ENCODE data around the gene ARFGEF3. TPM values are rescaled to one million over a fixed set of nuclear protein-coding genes. Genes with fewer than 3 reads are reported as not detected.

Gene ARFGEF3
- total and polyA plus RNA-seq, 3 experiments from 2014 or later: 0.09 to 0.11 TPM; not detected in 1

GRCh38 chr6:138307816-138308730 is 146.3 kb downstream of the ARFGEF3 start:
- Mint-ChIP-seq H3K27ac (no peak overlapping the region), H3K4me3 (no peak overlapping the region), H3K27me3 (no peaks in the 10 kb centered on the region), H3K4me1 (no peaks in the 10 kb centered on the region), H3K9me3 (no peaks in the 10 kb centered on the region), H3K36me3 (no peaks in the 10 kb centered on the region)
- ChIA-PET CTCF (no interaction called here), POLR2A (no interaction called here)
- Histone ChIP-seq H3K27me3 (ENCODE audit: insufficient read depth, low read length, poor library complexity, severe bottlenecking) (no peaks in the 10 kb centered on the region), H3K36me3 (ENCODE audit: insufficient read depth, low read length) (no peaks in the 10 kb centered on the region), H3K4me1 (ENCODE audit: insufficient read depth, low read length) (no peaks in the 10 kb centered on the region), H3K9me3 (ENCODE audit: low read length) (no peaks in the 10 kb centered on the region), H3K27ac (ENCODE audit: low read depth, low read length) (no peak overlapping the region), H3K4me3 (ENCODE audit: low read length) (no peak overlapping the region)
- DNase-seq: no peak

GRCh38 chr6:138308731-138309110 is 147.0 kb downstream of the ARFGEF3 start:
- CTCF ChIA-PET: no interaction called here
- no peak overlapping the region for H3K27ac Mint-ChIP-seq
- H3K4me3 ChIP-seq (ENCODE audit: low read length): no peak overlapping the region

GRCh38 chr6:138309695-138310094 is 148.0 kb downstream of the ARFGEF3 start:
- no peaks in the 10 kb centered on the region for H3K4me1 ChIP-seq (ENCODE audit: insufficient read depth, low read length)
- H3K9me3 Mint-ChIP-seq: no peaks in the 10 kb centered on the region
- ChIA-PET CTCF (no interaction called here), POLR2A (no interaction called here)
- peak overlapping the region in 1 of 8 donors; percentile 3 for H3K27ac Mint-ChIP-seq
- no peak overlapping the region for H3K27ac ChIP-seq (ENCODE audit: low read depth, low read length)
- peaks cover 0 to 3% of the 10 kb centered on the region in 2 donors for H3K27me3 Mint-ChIP-seq
- no peak for DNase-seq
- H3K4me1 Mint-ChIP-seq: no peaks in the 10 kb centered on the region
- H3K4me3 Mint-ChIP-seq: no peak overlapping the region
- H3K4me3 ChIP-seq (ENCODE audit: low read length): no peak overlapping the region
- H3K36me3 ChIP-seq (ENCODE audit: insufficient read depth, low read length): no peaks in the 10 kb centered on the region
- no peaks in the 10 kb centered on the region for H3K36me3 Mint-ChIP-seq
- no peaks in the 10 kb centered on the region for H3K9me3 ChIP-seq (ENCODE audit: low read length)
- H3K27me3 ChIP-seq (ENCODE audit: insufficient read depth, low read length, poor library complexity, severe bottlenecking): no peaks in the 10 kb centered on the region

More at GRCh38 chr6:138308731-138309110, 147.0 kb downstream of the ARFGEF3 start:
- DNase-seq: no peak
- Histone ChIP-seq H3K36me3 (ENCODE audit: insufficient read depth, low read length) (no peaks in the 10 kb centered on the region), H3K27me3 (ENCODE audit: insufficient read depth, low read length, poor library complexity, severe bottlenecking) (no peaks in the 10 kb centered on the region), H3K9me3 (ENCODE audit: low read length) (no peaks in the 10 kb centered on the region), H3K27ac (ENCODE audit: low read depth, low read length) (no peak overlapping the region), H3K4me1 (ENCODE audit: insufficient read depth, low read length) (no peaks in the 10 kb centered on the region)
- POLR2A ChIA-PET: no interaction called here
- H3K4me1 Mint-ChIP-seq: no peaks in the 10 kb centered on the region
- H3K27me3 Mint-ChIP-seq: no peaks in the 10 kb centered on the region
- no peak overlapping the region for H3K4me3 Mint-ChIP-seq
- H3K36me3 Mint-ChIP-seq: no peaks in the 10 kb centered on the region
- H3K9me3 Mint-ChIP-seq: no peaks in the 10 kb centered on the region

GRCh38 chr6:138310294-138310693 is 148.6 kb downstream of the ARFGEF3 start:
- ChIA-PET CTCF (no interaction called here), POLR2A (no interaction called here)
- no peak for DNase-seq
- H3K27me3 Mint-ChIP-seq: peaks cover 0 to 5% of the 10 kb centered on the region in 2 donors
- no peaks in the 10 kb centered on the region for H3K4me1 Mint-ChIP-seq
- Histone ChIP-seq H3K9me3 (ENCODE audit: low read length) (no peaks in the 10 kb centered on the region), H3K4me3 (ENCODE audit: low read length) (no peak overlapping the region), H3K36me3 (ENCODE audit: insufficient read depth, low read length) (no peaks in the 10 kb centered on the region), H3K4me1 (ENCODE audit: insufficient read depth, low read length) (no peaks in the 10 kb centered on the region), H3K27ac (ENCODE audit: low read depth, low read length) (no peak overlapping the region), H3K27me3 (ENCODE audit: insufficient read depth, low read length, poor library complexity, severe bottlenecking) (no peaks in the 10 kb centered on the region)
- no peak overlapping the region for H3K4me3 Mint-ChIP-seq
- no peaks in the 10 kb centered on the region for H3K9me3 Mint-ChIP-seq
- H3K36me3 Mint-ChIP-seq: no peaks in the 10 kb centered on the region
- H3K27ac Mint-ChIP-seq: no peak overlapping the region

- H3K4me1 ChIP-seq (ENCODE audit: insufficient read depth, low read length): no peaks in the 10 kb centered on the region
- Mint-ChIP-seq H3K27me3 (peaks cover 0 to 7% of the 10 kb centered on the region in 2 donors), H3K27ac (peak overlapping the region in 1 of 8 donors; percentile 14), H3K4me1 (no peaks in the 10 kb centered on the region), H3K36me3 (no peaks in the 10 kb centered on the region), H3K4me3 (no peak overlapping the region), H3K9me3 (no peaks in the 10 kb centered on the region)
- ChIA-PET POLR2A (no interaction called here), CTCF (no interaction called here)
- no peaks in the 10 kb centered on the region for H3K36me3 ChIP-seq (ENCODE audit: insufficient read depth, low read length)
- no peak overlapping the region for H3K4me3 ChIP-seq (ENCODE audit: low read length)
- no peak overlapping the region for H3K27ac ChIP-seq (ENCODE audit: low read depth, low read length)
- DNase-seq: no peak
- no peaks in the 10 kb centered on the region for H3K27me3 ChIP-seq (ENCODE audit: insufficient read depth, low read length, poor library complexity, severe bottlenecking)
- no peaks in the 10 kb centered on the region for H3K9me3 ChIP-seq (ENCODE audit: low read length)
Measured at GRCh38 chr6:138310821-138311220, 149.1 kb downstream of the ARFGEF3 start.

- no peaks in the 10 kb centered on the region for H3K9me3 ChIP-seq (ENCODE audit: low read length)
- no peak overlapping the region for H3K27ac Mint-ChIP-seq
- H3K27me3 ChIP-seq (ENCODE audit: insufficient read depth, low read length, poor library complexity, severe bottlenecking): no peaks in the 10 kb centered on the region
- no peak overlapping the region for H3K4me3 Mint-ChIP-seq
- no peak overlapping the region for H3K27ac ChIP-seq (ENCODE audit: low read depth, low read length)
- H3K36me3 Mint-ChIP-seq: no peaks in the 10 kb centered on the region
- no peaks in the 10 kb centered on the region for H3K9me3 Mint-ChIP-seq
- no peaks in the 10 kb centered on the region for H3K4me1 Mint-ChIP-seq
- H3K36me3 ChIP-seq (ENCODE audit: insufficient read depth, low read length): no peaks in the 10 kb centered on the region
- H3K27me3 Mint-ChIP-seq: peaks cover 0 to 7% of the 10 kb centered on the region in 2 donors
- no peaks in the 10 kb centered on the region for H3K4me1 ChIP-seq (ENCODE audit: insufficient read depth, low read length)
- ChIA-PET POLR2A (no interaction called here), CTCF (no interaction called here)
- H3K4me3 ChIP-seq (ENCODE audit: low read length): no peak overlapping the region
- DNase-seq: no peak
Measured at GRCh38 chr6:138311268-138311667, 149.5 kb downstream of the ARFGEF3 start.

GRCh38 chr6:138318741-138319375 is 157.1 kb downstream of the ARFGEF3 start:
- ChIA-PET POLR2A (interaction anchor here (0.5 kb wide), 1 partner anchor 158 kb away, joined by 9 read pairs; no protein-coding TSS in a partner anchor), CTCF (no interaction called here)
- H3K4me1 ChIP-seq (ENCODE audit: insufficient read depth, low read length): no peaks in the 10 kb centered on the region

GRCh38 chr6:138321934-138322333 is 160.2 kb downstream of the ARFGEF3 start:
- Mint-ChIP-seq H3K4me1 (no peaks in the 10 kb centered on the region), H3K9me3 (peaks cover 0 to 9% (median 5%) of the 10 kb centered on the region in 5 donors), H3K4me3 (no peak overlapping the region), H3K36me3 (peaks cover 0 to 2% (median 0%) of the 10 kb centered on the region in 3 donors), H3K27ac (no peak overlapping the region), H3K27me3 (peaks cover 2 to 34% of the 10 kb centered on the region in 2 donors)
- no peaks in the 10 kb centered on the region for H3K36me3 ChIP-seq (ENCODE audit: insufficient read depth, low read length)
- H3K4me1 ChIP-seq (ENCODE audit: insufficient read depth, low read length): no peaks in the 10 kb centered on the region
- H3K27me3 ChIP-seq (ENCODE audit: insufficient read depth, low read length, poor library complexity, severe bottlenecking): no peaks in the 10 kb centered on the region
- ChIA-PET CTCF (no interaction called here), POLR2A (no interaction called here)
- no peak overlapping the region for H3K4me3 ChIP-seq (ENCODE audit: low read length)
- no peak overlapping the region for H3K27ac ChIP-seq (ENCODE audit: low read depth, low read length)
- no peaks in the 10 kb centered on the region for H3K9me3 ChIP-seq (ENCODE audit: low read length)
- no peak for DNase-seq

More at GRCh38 chr6:138318741-138319375, 157.1 kb downstream of the ARFGEF3 start:
- peaks cover 2 to 36% of the 10 kb centered on the region in 2 donors for H3K27me3 Mint-ChIP-seq
- Histone ChIP-seq H3K36me3 (ENCODE audit: insufficient read depth, low read length) (no peaks in the 10 kb centered on the region), H3K9me3 (ENCODE audit: low read length) (no peaks in the 10 kb centered on the region), H3K27ac (ENCODE audit: low read depth, low read length) (no peak overlapping the region), H3K4me3 (ENCODE audit: low read length) (no peak overlapping the region), H3K27me3 (ENCODE audit: insufficient read depth, low read length, poor library complexity, severe bottlenecking) (no peaks in the 10 kb centered on the region)
- H3K4me3 Mint-ChIP-seq: no peak overlapping the region
- H3K36me3 Mint-ChIP-seq: no peaks in the 10 kb centered on the region
- no peak for DNase-seq
- H3K27ac Mint-ChIP-seq: no peak overlapping the region
- peaks cover 0 to 9% (median 5%) of the 10 kb centered on the region in 5 donors for H3K9me3 Mint-ChIP-seq
- no peaks in the 10 kb centered on the region for H3K4me1 Mint-ChIP-seq
